Endothelial cell of umbilical vein (primary cell): ENCODE data around the gene PARD6G. TPM values are rescaled to one million over a fixed set of nuclear protein-coding genes. Genes with fewer than 3 reads are reported as not detected.

Source experiments
- BruUV-seq: library from RNA; stranded (reverse); fragments of 400-500 nt; replicated peaks from 2 replicates; lab custom pipeline; 2021; lab: Mats Ljungman, UMichigan
- CTCF ChIA-PET: fragments of 300-600, 350-600 bp; sonication (Branson Sonifier 250); formaldehyde crosslinking; loops from one replicate; lab custom pipeline; 2021; ENCODE audit warnings: antibody characterized with exemption, inconsistent platforms; lab: Charles Lee
- POLR2A ChIA-PET: fragments of 300-600, 350-600 bp; sonication (Branson Sonifier 250); formaldehyde crosslinking; loops from one replicate; lab custom pipeline; 2021; ENCODE audit warnings: antibody characterized with exemption, inconsistent platforms; lab: Charles Lee
- DNase-seq: peaks from one replicate; pipeline ENCODE4 v3.0.0-alpha.2; 2011; ENCODE audit warnings: low read depth, low spot score
- FAIRE-seq: peaks from 2 replicates; lab custom pipeline; 2011; peaks lifted over from hg19 to GRCh38; lab: Jason Lieb, UNC
- H2AFZ ChIP-seq: 2 replicates; pipeline ENCODE4 v1.6.0; 2012; ENCODE audit warnings: low read depth, low read length, control low read depth, inconsistent platforms
- H3K27ac ChIP-seq: 2 replicates; pipeline ENCODE4 v1.5.1; 2011; ENCODE audit warnings: low read depth, mild to moderate bottlenecking, control low read depth, low read length, moderate library complexity; ENCODE audit not compliant: insufficient read depth
- H3K27me3 ChIP-seq, 2 experiments: 2 replicates each; pipeline versions ENCODE4 v1.6.0 to v1.6.1; 2011; ENCODE audit warnings: low read length in 2 of 2, mixed read lengths in 1 of 2; ENCODE audit not compliant: control insufficient read depth in 2 of 2, insufficient read depth in 2 of 2
- H3K36me3 ChIP-seq, 2 experiments: 2 replicates in 1 of 2; 3 replicates in 1 of 2; pipeline ENCODE4 v1.5.1; 2011; ENCODE audit warnings: low read length in 2 of 2, mild to moderate bottlenecking in 1 of 2, moderate library complexity in 1 of 2; ENCODE audit not compliant: control insufficient read depth in 2 of 2, insufficient read depth in 2 of 2; ENCODE audit errors: extremely low read depth in 1 of 2
- H3K4me1 ChIP-seq: 3 replicates; pipeline ENCODE4 v1.5.1; 2011; ENCODE audit warnings: mild to moderate bottlenecking, low read length; ENCODE audit not compliant: control insufficient read depth, insufficient read depth; ENCODE audit errors: extremely low read depth
- H3K4me2 ChIP-seq: 2 replicates; pipeline ENCODE4 v1.6.1; 2011; ENCODE audit warnings: low read length, control low read depth, mixed read lengths; ENCODE audit not compliant: insufficient read depth
- H3K4me3 ChIP-seq, 3 experiments: fragments of 200-600 bp in 1 of 3; sonication (generic), shearing (Covaris generic) in 1 of 3; replicated peaks in 1 of 3; 2 replicates each; pipeline ENCODE4 v1.5.1; 2011 to 2016; ENCODE audit warnings: control low read depth in 3 of 3, low read length in 3 of 3, mild to moderate bottlenecking in 2 of 3, inconsistent platforms in 1 of 3, low read depth in 1 of 3, moderate library complexity in 1 of 3; ENCODE audit not compliant: insufficient read depth in 1 of 3
- H3K79me2 ChIP-seq: 2 replicates; pipeline ENCODE4 v1.6.0; 2012; ENCODE audit warnings: low read length, inconsistent platforms; ENCODE audit not compliant: control insufficient read depth, insufficient read depth
- H3K9ac ChIP-seq: replicated peaks from 2 replicates; pipeline ENCODE3; 2011; ENCODE audit warnings: low read length, control low read depth; ENCODE audit not compliant: insufficient read depth; ENCODE audit errors: extremely low read depth
- H3K9me1 ChIP-seq: replicated peaks from 3 replicates; pipeline ENCODE4 v1.6.0; 2011; ENCODE audit warnings: mild to moderate bottlenecking, low read length; ENCODE audit not compliant: control insufficient read depth, insufficient read depth; ENCODE audit errors: extremely low read depth
- H3K9me3 ChIP-seq: replicated peaks from 2 replicates; pipeline ENCODE4 v1.5.1; 2012; ENCODE audit warnings: low read length, inconsistent platforms; ENCODE audit not compliant: control insufficient read depth, insufficient read depth
- H4K20me1 ChIP-seq: replicated peaks from 2 replicates; pipeline ENCODE3; 2011; ENCODE audit warnings: mild to moderate bottlenecking, low read length; ENCODE audit not compliant: control insufficient read depth, insufficient read depth; ENCODE audit errors: extremely low read depth
- EZH2 ChIP-seq: IDR thresholded peaks from 2 replicates; pipeline ENCODE4 v1.6.1; 2012; ENCODE audit warnings: borderline replicate concordance, low read depth, mild to moderate bottlenecking, moderate library complexity, low read length, inconsistent platforms; ENCODE audit not compliant: severe bottlenecking
- FOS ChIP-seq: IDR thresholded peaks from 2 replicates; pipeline ENCODE4 v1.6.1; 2011; ENCODE audit warnings: mild to moderate bottlenecking, low read length, moderate library complexity, borderline replicate concordance; ENCODE audit not compliant: insufficient read depth
- GATA2 ChIP-seq: IDR thresholded peaks from 2 replicates; pipeline ENCODE4 v1.7.0; 2011; ENCODE audit warnings: low read depth, mild to moderate bottlenecking, moderate library complexity, mixed read lengths, low read length; ENCODE audit not compliant: insufficient read length, insufficient read depth
- JUN ChIP-seq: IDR thresholded peaks from 2 replicates; pipeline ENCODE4 v1.6.1; 2011; ENCODE audit warnings: borderline replicate concordance, low read depth; ENCODE audit not compliant: insufficient read length, insufficient read depth
- MYC ChIP-seq: IDR thresholded peaks from one replicate; pipeline ENCODE4 v1.6.1; 2011; ENCODE audit warnings: mild to moderate bottlenecking, low read depth, low read length
- POLR2A ChIP-seq: IDR thresholded peaks from 2 replicates; pipeline ENCODE4 v1.6.1; 2012; ENCODE audit warnings: low read depth, mild to moderate bottlenecking, control low read depth, low read length
- POLR2AphosphoS5 ChIP-seq: IDR thresholded peaks from 2 replicates; pipeline ENCODE4 v1.6.1; 2012; ENCODE audit warnings: low read depth, mild to moderate bottlenecking, control low read depth, low read length, moderate library complexity; ENCODE audit not compliant: insufficient read depth
- dilution Hi-C: fragments of 300-500 bp; cut with MboI; formaldehyde crosslinking; loops from one replicate; pipeline ENCODE4 v1.15.0; 2019; ENCODE audit warnings: low sequenced_read_pairs; ENCODE audit not compliant: extremely low pct_ligation_motif_present
- intact Hi-C: fragments of 100-400 bp; cut with micrococcal nuclease; formaldehyde crosslinking; loops from one replicate; pipeline ENCODE4 v1.10.0; 2022
- polyA plus RNA-seq, 4 experiments: library from polyadenylated mRNA; depleted of rRNA in 3 of 4; stranded (reverse) in 3 of 4; unstranded in 1 of 4; fragments of >200 nt; gene quantifications; 2 replicates each; pipeline versions ENCODE4 v1.2.1 to v1.2.3, GENCODE V29; 2011 to 2012; ENCODE audit warnings: missing spikeins in 1 of 4
- total RNA-seq: library from RNA; stranded (reverse); gene quantifications from 2 replicates; pipeline ENCODE4 v1.2.3, GENCODE V29; 2021
- TF ChIP-seq, protein P1 (sequence below): IDR thresholded peaks from 2 replicates; pipeline ENCODE4 v1.6.1; 2011; ENCODE audit not compliant: insufficient read depth, insufficient read length
- TF ChIP-seq, protein P2 (sequence below), 2 donors: IDR thresholded peaks; 1 replicate in 1 of 2; 2 replicates in 1 of 2; pipeline ENCODE4 v1.5.1; 2011; ENCODE audit warnings: low read length in 2 of 2, mild to moderate bottlenecking in 2 of 2, moderate library complexity in 2 of 2, control low read depth in 1 of 2, inconsistent platforms in 1 of 2, low read depth in 1 of 2; ENCODE audit not compliant: insufficient read depth in 1 of 2; ENCODE audit errors: extremely low read depth in 1 of 2

The PARD6G gene
- total and polyA plus RNA-seq, 2 donors (not counting 3 experiments of a cell fraction or from before 2014, with no cell fraction given), result 1.2 to 1.8 TPM

DNA sequence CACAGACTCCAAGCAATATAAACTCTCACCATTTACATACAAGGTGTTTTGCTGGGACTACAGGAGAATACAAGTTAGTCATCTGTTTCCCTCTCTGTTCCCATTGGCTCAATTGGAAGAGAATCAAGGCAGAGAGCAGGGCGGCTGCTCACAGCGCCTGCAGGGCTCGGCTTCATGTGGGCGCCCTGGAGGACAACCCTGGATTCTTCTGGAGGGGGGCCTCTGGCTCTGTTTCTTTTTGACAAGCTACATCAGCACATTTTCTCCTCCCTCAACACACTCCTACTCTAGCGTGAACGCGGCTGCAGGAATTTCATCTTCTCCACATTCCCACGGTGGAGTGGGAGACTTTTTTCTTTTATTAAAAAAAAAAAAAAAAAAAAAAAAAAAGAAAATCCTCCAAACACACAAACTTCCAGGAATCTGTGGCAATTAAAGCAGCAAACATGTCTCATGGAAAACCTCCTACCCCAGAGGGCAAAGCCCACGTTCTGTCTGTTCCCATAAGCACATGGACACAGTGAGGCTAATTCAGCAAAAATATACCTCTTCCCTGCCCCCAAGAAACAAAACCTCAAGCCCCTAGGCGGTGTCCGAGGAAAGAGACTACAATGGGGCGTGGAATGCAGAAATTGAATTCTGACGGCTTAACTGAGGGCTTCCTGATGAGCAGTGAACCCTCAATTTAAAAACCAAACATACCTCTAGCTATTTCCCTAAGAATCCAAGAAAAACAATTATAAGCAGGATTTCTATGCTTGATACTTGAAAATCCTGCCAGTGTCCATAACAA, 50.6 kb downstream of the PARD6G start:
- Histone ChIP-seq H3K27ac (no peak overlapping the region), H3K4me1 (no peaks in the 10 kb centered on the region), H3K79me2 (no peaks in the 10 kb centered on the region), H3K9me1 (no peaks in the 10 kb centered on the region), H4K20me1 (no peaks in the 10 kb centered on the region), H3K4me2 (no peak overlapping the region), H3K4me3 (no peak overlapping the region), H3K36me3 (no peaks in the 10 kb centered on the region), H3K9me3 (no peaks in the 10 kb centered on the region), H3K27me3 (peaks cover 0 to 6% of the 10 kb centered on the region in 2 experiments), H3K9ac (no peak overlapping the region), H2AFZ (no peak overlapping the region)
- DNase-seq, result no peak
- BruUV-seq, result no TSS peak
- POLR2A ChIA-PET, result no interaction called here
- dilution Hi-C loops (no loop called here), intact Hi-C loops (no loop called here)
- CTCF ChIA-PET, result no interaction called here
- no peak for FAIRE-seq
- TF ChIP-seq FOS (no peak), JUN (no peak), MYC (no peak), POLR2AphosphoS5 (no peak), POLR2A (no peak), GATA2 (no peak), EZH2 (no peak)
- TF ChIP-seq, protein P1, sequence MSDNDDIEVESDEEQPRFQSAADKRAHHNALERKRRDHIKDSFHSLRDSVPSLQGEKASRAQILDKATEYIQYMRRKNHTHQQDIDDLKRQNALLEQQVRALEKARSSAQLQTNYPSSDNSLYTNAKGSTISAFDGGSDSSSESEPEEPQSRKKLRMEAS, result no peak
- TF ChIP-seq, protein P2, sequence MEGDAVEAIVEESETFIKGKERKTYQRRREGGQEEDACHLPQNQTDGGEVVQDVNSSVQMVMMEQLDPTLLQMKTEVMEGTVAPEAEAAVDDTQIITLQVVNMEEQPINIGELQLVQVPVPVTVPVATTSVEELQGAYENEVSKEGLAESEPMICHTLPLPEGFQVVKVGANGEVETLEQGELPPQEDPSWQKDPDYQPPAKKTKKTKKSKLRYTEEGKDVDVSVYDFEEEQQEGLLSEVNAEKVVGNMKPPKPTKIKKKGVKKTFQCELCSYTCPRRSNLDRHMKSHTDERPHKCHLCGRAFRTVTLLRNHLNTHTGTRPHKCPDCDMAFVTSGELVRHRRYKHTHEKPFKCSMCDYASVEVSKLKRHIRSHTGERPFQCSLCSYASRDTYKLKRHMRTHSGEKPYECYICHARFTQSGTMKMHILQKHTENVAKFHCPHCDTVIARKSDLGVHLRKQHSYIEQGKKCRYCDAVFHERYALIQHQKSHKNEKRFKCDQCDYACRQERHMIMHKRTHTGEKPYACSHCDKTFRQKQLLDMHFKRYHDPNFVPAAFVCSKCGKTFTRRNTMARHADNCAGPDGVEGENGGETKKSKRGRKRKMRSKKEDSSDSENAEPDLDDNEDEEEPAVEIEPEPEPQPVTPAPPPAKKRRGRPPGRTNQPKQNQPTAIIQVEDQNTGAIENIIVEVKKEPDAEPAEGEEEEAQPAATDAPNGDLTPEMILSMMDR (IDR thresholded peaks at IDR 0.05; ENCODE audit: extremely low read depth in 1 of 2, insufficient read depth in 1 of 2, low read depth in 1 of 2, low read length in 2 of 2), result no peak
